Neural cell (in vitro differentiated cells): ENCODE results near the gene LRRC8D. TPM values are rescaled to one million over a fixed set of nuclear protein-coding genes. Genes with fewer than 3 reads are reported as not detected.

Experiments
- H2AFZ ChIP-seq: fragments of 200-600, 300-800 bp; sonication (generic), shearing (Covaris generic); 2 replicates; pipeline ENCODE4 v1.6.0; 2014; ENCODE audit warnings: low read depth, mild to moderate bottlenecking, antibody characterized with exemption, low read length, moderate library complexity
- H3F3A ChIP-seq: fragments of 200-600 bp; shearing (Covaris generic); 2 replicates; pipeline ENCODE4 v1.6.1; 2016; ENCODE audit warnings: mild to moderate bottlenecking, moderate library complexity, mixed read lengths, antibody characterized with exemption, low read length; ENCODE audit not compliant: insufficient read depth, poor library complexity, severe bottlenecking
- H3K27ac ChIP-seq: fragments of 200-600, 300-800 bp; sonication (generic), shearing (Covaris generic); 2 replicates; pipeline ENCODE4 v1.5.1; 2014; ENCODE audit warnings: mild to moderate bottlenecking, low read length, moderate library complexity
- H3K27me3 ChIP-seq: fragments of 300-800, 200-600 bp; sonication (generic), shearing (Covaris generic); 2 replicates; pipeline ENCODE4 v1.6.0; 2014; ENCODE audit warnings: mild to moderate bottlenecking, low read depth, low read length, moderate library complexity; ENCODE audit not compliant: insufficient read depth
- H3K36me3 ChIP-seq: fragments of 300-800, 200-600 bp; sonication (generic), shearing (Covaris generic); 2 replicates; pipeline ENCODE4 v1.5.1; 2014; ENCODE audit warnings: mild to moderate bottlenecking, antibody characterized with exemption, low read length, moderate library complexity; ENCODE audit not compliant: insufficient read depth
- H3K4me2 ChIP-seq: fragments of 300-800, 200-600 bp; sonication (generic), shearing (Covaris generic); 2 replicates; pipeline ENCODE4 v1.6.0; 2014; ENCODE audit warnings: mild to moderate bottlenecking, low read length
- H3K4me3 ChIP-seq: fragments of 300-800, 200-600 bp; sonication (generic), shearing (Covaris generic); 2 replicates; pipeline ENCODE4 v1.5.1; 2014; ENCODE audit warnings: mild to moderate bottlenecking, low read length, moderate library complexity
- H3K79me2 ChIP-seq: fragments of 200-600 bp; shearing (Covaris generic); replicated peaks from 2 replicates; pipeline ENCODE4 v1.6.0; 2014; ENCODE audit warnings: mild to moderate bottlenecking, low read length, moderate library complexity; ENCODE audit not compliant: insufficient read depth
- H3K9ac ChIP-seq: fragments of 300-800, 200-600 bp; sonication (generic), shearing (Covaris generic); 2 replicates; pipeline ENCODE4 v1.6.1; 2016; ENCODE audit warnings: mild to moderate bottlenecking, low read length, mixed read lengths
- H3K9me2 ChIP-seq: fragments of 200-600 bp; shearing (Covaris generic); 2 replicates; pipeline ENCODE4 v1.6.1; 2016; ENCODE audit warnings: mild to moderate bottlenecking, low read length, mixed read lengths; ENCODE audit not compliant: insufficient read depth
- H3K9me3 ChIP-seq: fragments of 200-600, 300-800 bp; sonication (generic), shearing (Covaris generic); 2 replicates; pipeline ENCODE4 v1.6.1; 2016; ENCODE audit warnings: mild to moderate bottlenecking, mixed run types, low read length, moderate library complexity, mixed read lengths
- H4K20me1 ChIP-seq: fragments of 200-600 bp; shearing (Covaris generic); 2 replicates; pipeline ENCODE4 v1.6.1; 2016; ENCODE audit warnings: mild to moderate bottlenecking, mixed run types; ENCODE audit not compliant: insufficient read depth
- CTCF ChIP-seq: fragments of 450-650 bp; IDR thresholded peaks from 2 replicates; pipeline ENCODE4 v1.5.1; 2014; ENCODE audit warnings: antibody characterized with exemption, mild to moderate bottlenecking, moderate library complexity; ENCODE audit not compliant: poor library complexity, severe bottlenecking
- EP300 ChIP-seq: fragments of 450-650 bp; conservative IDR thresholded peaks from 2 replicates; pipeline ENCODE4 v1.6.1; 2014; ENCODE audit warnings: antibody characterized with exemption, mild to moderate bottlenecking, moderate library complexity; ENCODE audit not compliant: poor library complexity, severe bottlenecking
- EZH2 ChIP-seq: fragments of 200-600, 300-800 bp; shearing (Covaris generic), sonication (generic); IDR thresholded peaks from 2 replicates; pipeline ENCODE4 v1.6.1; 2014; ENCODE audit warnings: antibody characterized with exemption, low read length, borderline replicate concordance, mild to moderate bottlenecking; ENCODE audit not compliant: insufficient read depth, poor library complexity, severe bottlenecking
- MXI1 ChIP-seq: fragments of 450-650 bp; conservative IDR thresholded peaks from 2 replicates; pipeline ENCODE4 v1.6.1; 2014; ENCODE audit warnings: antibody characterized with exemption, mild to moderate bottlenecking; ENCODE audit not compliant: poor library complexity, severe bottlenecking
- POLR2AphosphoS5 ChIP-seq: IDR thresholded peaks from 2 replicates; pipeline ENCODE4 v1.6.1; 2012
- RAD21 ChIP-seq: fragments of 450-650 bp; conservative IDR thresholded peaks from 2 replicates; pipeline ENCODE4 v1.6.1; 2014; ENCODE audit warnings: antibody characterized with exemption, mild to moderate bottlenecking, moderate library complexity
- SMC3 ChIP-seq: fragments of 450-650 bp; conservative IDR thresholded peaks from 2 replicates; pipeline ENCODE4 v1.6.1; 2014; ENCODE audit warnings: antibody characterized with exemption, mild to moderate bottlenecking, moderate library complexity; ENCODE audit not compliant: poor library complexity
- TAF1 ChIP-seq: IDR thresholded peaks from 2 replicates; pipeline ENCODE4 v1.6.1; 2012; ENCODE audit warnings: low read depth
- polyA plus RNA-seq: library from polyadenylated mRNA; depleted of rRNA; stranded (reverse); fragments of >200 nt; gene quantifications from 2 replicates; pipeline ENCODE4 v1.2.3, GENCODE V29; 2014
- TF ChIP-seq, protein P1 (sequence below): IDR thresholded peaks from 2 replicates; pipeline ENCODE4 v1.6.1; 2012; ENCODE audit warnings: borderline replicate concordance

Gene LRRC8D
- polyA plus RNA-seq, 1 donor from 2014 or later = 43.7 TPM

- Histone ChIP-seq H3K9me2 (no peaks in the 10 kb centered on the region), H3K9me3 (no peaks in the 10 kb centered on the region), H4K20me1 (peaks cover 7% of the 10 kb centered on the region), H3K27ac (no peak overlapping the region), H3K4me2 (no peak overlapping the region), H3F3A (no peaks in the 10 kb centered on the region), H3K4me3 (no peak overlapping the region), H3K9ac (no peak overlapping the region), H2AFZ (no peak overlapping the region), H3K36me3 (no peaks in the 10 kb centered on the region), H3K79me2 (peaks cover 4% of the 10 kb centered on the region), H3K27me3 (no peaks in the 10 kb centered on the region)
- TF ChIP-seq MXI1 = no peak
- no peak for TF ChIP-seq EP300
- TF ChIP-seq, protein P1, sequence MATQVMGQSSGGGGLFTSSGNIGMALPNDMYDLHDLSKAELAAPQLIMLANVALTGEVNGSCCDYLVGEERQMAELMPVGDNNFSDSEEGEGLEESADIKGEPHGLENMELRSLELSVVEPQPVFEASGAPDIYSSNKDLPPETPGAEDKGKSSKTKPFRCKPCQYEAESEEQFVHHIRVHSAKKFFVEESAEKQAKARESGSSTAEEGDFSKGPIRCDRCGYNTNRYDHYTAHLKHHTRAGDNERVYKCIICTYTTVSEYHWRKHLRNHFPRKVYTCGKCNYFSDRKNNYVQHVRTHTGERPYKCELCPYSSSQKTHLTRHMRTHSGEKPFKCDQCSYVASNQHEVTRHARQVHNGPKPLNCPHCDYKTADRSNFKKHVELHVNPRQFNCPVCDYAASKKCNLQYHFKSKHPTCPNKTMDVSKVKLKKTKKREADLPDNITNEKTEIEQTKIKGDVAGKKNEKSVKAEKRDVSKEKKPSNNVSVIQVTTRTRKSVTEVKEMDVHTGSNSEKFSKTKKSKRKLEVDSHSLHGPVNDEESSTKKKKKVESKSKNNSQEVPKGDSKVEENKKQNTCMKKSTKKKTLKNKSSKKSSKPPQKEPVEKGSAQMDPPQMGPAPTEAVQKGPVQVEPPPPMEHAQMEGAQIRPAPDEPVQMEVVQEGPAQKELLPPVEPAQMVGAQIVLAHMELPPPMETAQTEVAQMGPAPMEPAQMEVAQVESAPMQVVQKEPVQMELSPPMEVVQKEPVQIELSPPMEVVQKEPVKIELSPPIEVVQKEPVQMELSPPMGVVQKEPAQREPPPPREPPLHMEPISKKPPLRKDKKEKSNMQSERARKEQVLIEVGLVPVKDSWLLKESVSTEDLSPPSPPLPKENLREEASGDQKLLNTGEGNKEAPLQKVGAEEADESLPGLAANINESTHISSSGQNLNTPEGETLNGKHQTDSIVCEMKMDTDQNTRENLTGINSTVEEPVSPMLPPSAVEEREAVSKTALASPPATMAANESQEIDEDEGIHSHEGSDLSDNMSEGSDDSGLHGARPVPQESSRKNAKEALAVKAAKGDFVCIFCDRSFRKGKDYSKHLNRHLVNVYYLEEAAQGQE = no peak
- no peak for TF ChIP-seq EZH2
- no peak for TF ChIP-seq RAD21
- TF ChIP-seq CTCF = no peak
- no peak for TF ChIP-seq TAF1
- no peak for TF ChIP-seq SMC3
Observed at GRCh38 chr1:89907727-89908212, 86.9 kb downstream of the LRRC8D start.

DNA sequence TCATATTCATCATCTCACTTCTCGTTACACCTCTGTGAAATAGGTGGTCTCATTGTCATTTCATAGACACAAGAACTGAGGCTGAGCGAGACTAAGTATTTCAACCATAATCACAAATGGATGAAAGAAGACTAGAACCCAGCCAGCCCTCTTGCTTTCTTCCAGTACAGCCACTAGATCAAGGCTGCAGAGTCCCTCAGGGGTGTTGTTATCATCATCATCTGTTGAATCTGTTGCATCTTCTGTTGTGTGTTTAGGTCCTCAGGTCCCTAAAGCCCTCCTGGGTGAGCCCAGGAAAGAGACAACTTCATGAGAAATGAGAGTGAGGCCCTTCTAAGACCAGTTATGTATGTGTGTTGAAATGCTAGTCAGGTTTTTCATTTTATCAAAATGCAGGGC is 87.4 kb downstream of the LRRC8D start:
- no peak for TF ChIP-seq RAD21
- TF ChIP-seq SMC3 = no peak
- no peak for TF ChIP-seq MXI1
- TF ChIP-seq TAF1 = no peak
- no peak for TF ChIP-seq EP300
- TF ChIP-seq POLR2AphosphoS5 = no peak
- H3K27ac ChIP-seq = no peak overlapping the region
- H3K9me2 ChIP-seq = no peaks in the 10 kb centered on the region
- no peaks in the 10 kb centered on the region for H3K9me3 ChIP-seq
- no peak overlapping the region for H2AFZ ChIP-seq
- no peaks in the 10 kb centered on the region for H3K27me3 ChIP-seq
- no peak overlapping the region for H3K9ac ChIP-seq
- H3K4me2 ChIP-seq = no peak overlapping the region
- no peaks in the 10 kb centered on the region for H3K36me3 ChIP-seq
- peaks cover 7% of the 10 kb centered on the region for H4K20me1 ChIP-seq
- H3K79me2 ChIP-seq = peaks cover 4% of the 10 kb centered on the region
- no peak overlapping the region for H3K4me3 ChIP-seq
- no peaks in the 10 kb centered on the region for H3F3A ChIP-seq
